ENCODE measurements around the gene NFIA.

The NFIA gene

GRCh38 chr1:61083807-61084440 lies 1.6 kb downstream of the NFIA start:
- peaks cover 0 to 10% of the 10 kb centered on the region in 2 experiments; a peak in 1 of 3 replicates for H3K36me3 ChIP-seq (ENCODE audit: control insufficient read depth in 2 of 2, insufficient read depth in 1 of 2, low read length in 2 of 2)
- H3K9me3 ChIP-seq (ENCODE audit: control insufficient read depth, insufficient read depth, low read depth, low read length): no peaks in the 10 kb centered on the region
- peaks cover 16% of the 10 kb centered on the region for H3K4me1 ChIP-seq (ENCODE audit: control insufficient read depth, insufficient read depth, low read length)
- POLR2A ChIA-PET: interaction anchor here (0.7 kb wide), 1 partner anchor 28 kb away, joined by 3 read pairs; no protein-coding TSS in a partner anchor
- TF ChIP-seq ZNF48 (tag by site-specific recombination; IDR thresholded peaks at IDR 0.05): no peak
- TF ChIP-seq MYNN (tag by site-specific recombination; IDR thresholded peaks at IDR 0.05; ENCODE audit: borderline replicate concordance): peak; percentile 76; the same call in 1 of the 2 replicates
- 0 out of 2 replicates have a peak, but pooled peaks have one; percentile 3 for TF ChIP-seq PBX3 (CRISPR knock-in tag; IDR thresholded peaks at IDR 0.05)
- no peak; the same call in 1 of the 2 replicates for TF ChIP-seq ZXDB (tag by site-specific recombination; IDR thresholded peaks at IDR 0.05)
- 0 out of 2 replicates have a peak, but pooled peaks have one; percentile 23 for TF ChIP-seq ZNF341 (tag by site-specific recombination; IDR thresholded peaks at IDR 0.05; ENCODE audit: low read depth)
- peak; percentile 17; the same call in 1 of the 2 replicates for TF ChIP-seq PRDM6 (tag by site-specific recombination; IDR thresholded peaks at IDR 0.05)
- TF ChIP-seq PATZ1 (tag by site-specific recombination; IDR thresholded peaks at IDR 0.05): peak; percentile 40
- 0 out of 2 replicates have a peak, but pooled peaks have one; percentile 5 for TF ChIP-seq ZNF335 (tag by site-specific recombination; conservative IDR thresholded peaks at IDR 0.05)
- 0 out of 2 replicates have a peak, but pooled peaks have one; percentile 15 for TF ChIP-seq ZNF2 (tag by site-specific recombination; IDR thresholded peaks at IDR 0.05)
- H3K27ac ChIP-seq (ENCODE audit: extremely low read depth, low read depth, low read length): peak overlapping the region; percentile 94
- CTCF ChIA-PET: interaction anchor here (0.7 kb wide), 1 partner anchor 206 kb away, joined by 3 read pairs; no protein-coding TSS in a partner anchor
- peak overlapping the region; percentile 95 for H3K4me3 ChIP-seq (ENCODE audit: low read depth, low read length)

GRCh38 chr1:61084491-61085031 lies 2.2 kb downstream of the NFIA start:
- Histone ChIP-seq H3K4me3 (ENCODE audit: low read depth, low read length) (peak overlapping the region; percentile 95), H3K4me1 (ENCODE audit: control insufficient read depth, insufficient read depth, low read length) (peaks cover 13% of the 10 kb centered on the region), H3K36me3 (ENCODE audit: control insufficient read depth in 2 of 2, insufficient read depth in 1 of 2, low read length in 2 of 2) (peaks cover 0 to 14% of the 10 kb centered on the region in 2 experiments; a peak in 1 of 3 replicates), H3K27ac (ENCODE audit: extremely low read depth, low read depth, low read length) (no peak overlapping the region), H3K9me3 (ENCODE audit: control insufficient read depth, insufficient read depth, low read depth, low read length) (no peaks in the 10 kb centered on the region)
- ChIA-PET CTCF (interaction anchor here (0.7 to 2.1 kb wide), 2 partner anchors 14 to 206 kb away, joined by 3 to 8 read pairs; no protein-coding TSS in a partner anchor), POLR2A (interaction anchor here (0.7 kb wide), 1 partner anchor 29 kb away, joined by 3 read pairs; no protein-coding TSS in a partner anchor)
- TF ChIP-seq ZNF521 (tag by site-specific recombination; IDR thresholded peaks at IDR 0.05): no peak
- TF ChIP-seq PRDM1 (tag by site-specific recombination; IDR thresholded peaks at IDR 0.05): peak; percentile 71
- TF ChIP-seq ZNF600 (tag by site-specific recombination; IDR thresholded peaks at IDR 0.05): peak; percentile 50; the same call in 1 of the 2 replicates
- no peak for TF ChIP-seq EGR2 (tag by site-specific recombination; IDR thresholded peaks at IDR 0.05; ENCODE audit: low read depth)
- TF ChIP-seq SP7 (tag by site-specific recombination; IDR thresholded peaks at IDR 0.05): no peak
- peak; percentile 34; the same call in 1 of the 2 replicates for TF ChIP-seq ZNF362 (tag by site-specific recombination; IDR thresholded peaks at IDR 0.05)
- TF ChIP-seq ZNF335 (tag by site-specific recombination; conservative IDR thresholded peaks at IDR 0.05): peak; percentile 34; the same call in 1 of the 2 replicates
- TF ChIP-seq ZNF169 (tag by site-specific recombination; IDR thresholded peaks at IDR 0.05): no peak
- 0 out of 2 replicates have a peak, but pooled peaks have one; percentile 5 for TF ChIP-seq ZNF18 (tag by site-specific recombination; IDR thresholded peaks at IDR 0.05)
- no peak for TF ChIP-seq IKZF3 (tag by site-specific recombination; IDR thresholded peaks at IDR 0.05)
- TF ChIP-seq KLF16 (tag by site-specific recombination; IDR thresholded peaks at IDR 0.05): no peak
- no peak for TF ChIP-seq YY1 (tag by site-specific recombination; IDR thresholded peaks at IDR 0.05)

Data from HEK293 (cell line).